HG03442 (cell line): ENCODE measurements around the gene STAT4.

Source experiments
- ATAC-seq: cut with Tn5 transposase; IDR thresholded peaks from one replicate; pipeline ENCODE4 v1.9.1; 2021; ENCODE audit warnings: mild to moderate bottlenecking, moderate library complexity; ENCODE audit not compliant: unreplicated experiment

The STAT4 gene

DNA sequence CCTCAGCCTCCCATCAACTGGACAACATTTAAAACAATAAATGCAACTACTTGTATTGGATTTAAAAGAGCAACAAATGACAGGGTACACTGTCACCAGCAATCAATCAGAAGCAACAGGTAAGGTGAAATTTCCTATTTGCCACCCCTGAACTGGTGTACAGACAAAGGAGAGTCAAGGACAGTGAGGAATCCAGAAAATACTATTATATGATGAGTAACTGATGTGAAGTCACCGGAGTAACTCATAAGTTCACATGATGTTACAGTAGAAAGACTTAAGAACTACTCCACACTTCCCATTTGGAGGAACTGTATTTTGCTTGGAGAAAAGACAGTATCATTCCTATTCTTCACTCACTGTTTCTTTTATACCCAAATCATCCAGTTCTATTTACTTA, 132.7 kb downstream of the STAT4 start:
- ATAC-seq: no peak

DNA sequence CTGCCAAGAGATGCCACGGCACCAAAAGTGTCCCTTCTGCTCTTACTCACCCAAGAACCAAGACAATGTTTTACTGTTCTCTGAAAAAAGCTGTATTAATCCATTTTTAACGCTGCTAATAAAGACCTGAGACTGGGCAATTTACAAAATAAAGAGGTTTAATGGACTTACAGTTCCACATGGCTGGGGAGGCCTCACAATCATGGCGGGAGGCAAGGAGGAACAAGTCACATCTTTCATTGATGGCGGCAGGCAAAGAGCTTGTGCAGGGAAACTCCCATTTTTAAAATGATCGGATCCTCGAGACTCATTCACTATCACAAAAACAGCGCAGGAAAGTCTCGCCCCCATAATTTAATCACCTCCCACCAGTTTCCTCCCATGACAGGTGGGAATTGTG, 135.0 kb downstream of the STAT4 start:
- no peak for ATAC-seq

DNA sequence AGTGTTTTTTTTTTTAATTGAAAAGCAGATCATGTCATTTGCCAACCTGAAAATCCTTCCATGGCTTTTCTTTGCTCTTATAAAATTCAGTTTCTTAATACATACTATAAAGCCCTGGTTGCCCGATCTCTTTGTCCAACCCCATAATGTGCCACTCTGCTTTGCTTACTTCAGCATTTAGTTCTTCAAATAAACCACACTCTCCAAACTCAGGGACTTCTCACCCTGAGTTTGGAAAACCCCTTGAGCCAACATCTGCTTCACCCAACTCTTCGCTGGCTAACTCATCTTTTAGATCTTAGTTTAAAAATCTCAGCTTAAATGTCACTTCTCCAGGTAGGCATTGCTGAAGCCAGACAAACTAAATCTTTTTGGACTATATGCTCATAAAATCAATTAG, 135.6 kb downstream of the STAT4 start:
- no peak for ATAC-seq

DNA sequence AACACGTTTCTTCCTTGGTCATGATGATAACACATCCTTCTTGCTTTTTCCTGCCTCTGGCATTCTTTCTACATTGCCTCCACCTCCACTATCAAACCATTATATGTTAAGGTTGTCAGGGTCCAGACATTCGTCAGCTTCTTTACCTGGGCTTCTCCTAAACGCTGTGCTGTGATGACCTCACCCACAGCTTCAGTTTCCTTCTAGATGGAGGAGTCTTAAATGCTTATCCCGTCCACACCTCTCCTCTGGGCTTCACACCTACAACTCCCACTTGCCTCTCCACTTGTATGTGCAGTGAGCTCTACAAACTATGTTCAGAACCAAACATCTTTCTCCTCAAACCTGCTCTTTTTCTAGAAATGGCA, 136.2 kb downstream of the STAT4 start:
- ATAC-seq: peak; percentile 8

DNA sequence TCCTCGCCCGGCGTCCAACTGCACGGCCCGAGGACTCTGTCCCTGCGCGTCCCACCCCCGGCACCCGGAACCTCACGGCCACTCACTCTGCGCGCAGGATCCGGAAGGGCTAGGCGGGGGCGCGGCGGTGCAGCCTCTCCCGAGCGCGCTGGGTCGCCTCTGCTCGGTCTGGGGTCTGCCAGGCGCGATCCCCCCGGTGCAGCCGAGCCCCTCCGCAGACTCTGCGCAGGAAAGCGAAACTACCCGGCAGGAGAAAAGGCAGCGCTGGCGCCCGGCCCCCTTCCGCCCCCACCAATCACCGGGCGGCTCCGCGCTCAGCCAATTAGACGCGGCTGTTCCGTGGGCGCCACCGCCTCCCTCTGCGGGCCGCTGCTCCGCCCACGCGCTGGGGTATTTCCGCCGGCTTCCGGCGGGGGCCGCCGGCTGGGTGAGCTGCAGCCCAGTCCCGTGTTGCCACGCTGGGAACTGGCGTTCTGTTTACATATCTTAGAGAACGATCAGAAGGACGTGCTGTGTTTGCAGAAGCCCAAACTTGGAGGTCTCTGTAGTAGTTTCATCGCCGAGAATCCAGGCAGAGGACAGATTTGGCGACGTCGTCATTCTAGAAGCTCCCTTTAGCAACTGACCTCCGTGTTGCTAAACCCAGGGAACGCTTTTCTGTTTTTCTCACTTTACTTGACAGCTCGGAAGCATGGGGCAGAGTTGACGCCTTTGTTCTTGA, 136.7 kb downstream of the STAT4 start, which contains the start of gene STAT1:
STAT1 (minus strand) TSS at position 240 of the 721 bp plus-strand sequence. CDS start 4,168 bp downstream, outside the sequence.
- peak; percentile 79 for ATAC-seq

DNA sequence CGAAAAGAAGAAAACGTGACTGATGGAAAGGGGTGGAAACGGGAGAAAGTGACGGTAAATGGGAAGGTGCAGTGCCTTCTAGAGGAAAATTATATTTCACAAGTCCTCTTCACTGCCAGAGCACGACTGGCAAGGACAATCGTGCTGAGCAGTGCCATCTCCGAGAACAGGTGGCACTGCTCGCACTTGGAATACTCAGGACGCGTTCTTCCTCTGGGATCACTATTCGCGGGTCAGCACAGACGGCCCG, 137.2 kb downstream of the STAT4 start:
- ATAC-seq: no peak

DNA sequence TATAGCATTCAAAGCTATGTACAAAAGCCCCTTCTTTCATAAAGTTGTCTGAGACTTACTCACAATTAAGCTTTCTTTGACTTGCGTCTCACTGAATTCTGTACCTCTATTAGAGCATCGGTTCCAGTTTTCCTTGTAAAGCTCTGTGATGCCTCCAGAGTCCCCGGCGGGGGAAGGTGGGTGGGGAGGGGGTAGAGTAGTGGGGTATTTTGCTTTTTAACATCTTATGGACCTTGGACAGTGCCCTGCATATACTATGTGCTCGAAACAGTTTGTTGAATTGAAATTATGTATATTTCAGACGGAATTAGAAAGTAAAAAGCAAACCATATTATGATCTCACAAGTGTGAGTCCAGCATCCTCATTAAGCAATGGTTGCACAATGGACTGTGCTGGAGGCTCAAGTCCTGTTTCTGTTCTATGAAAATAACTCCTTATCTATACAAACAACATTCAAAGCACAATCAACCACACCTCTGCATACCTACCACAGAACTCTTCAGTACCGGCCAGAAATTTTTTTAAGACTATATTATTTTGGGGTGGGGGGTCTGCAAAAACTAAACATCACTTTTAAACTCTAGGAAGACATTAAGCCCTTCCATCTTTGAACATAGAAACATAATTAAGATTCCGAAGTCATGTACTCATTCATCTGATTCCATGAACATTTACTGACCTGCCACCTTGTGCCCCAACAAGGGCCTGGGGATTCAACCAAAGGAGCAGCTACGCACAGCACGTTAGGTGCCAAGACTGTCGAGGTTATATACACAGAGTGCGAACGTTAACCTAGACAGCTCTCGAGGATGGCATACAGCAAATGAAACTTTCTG, 137.7 kb downstream of the STAT4 start:
- peak; percentile 0 for ATAC-seq

DNA sequence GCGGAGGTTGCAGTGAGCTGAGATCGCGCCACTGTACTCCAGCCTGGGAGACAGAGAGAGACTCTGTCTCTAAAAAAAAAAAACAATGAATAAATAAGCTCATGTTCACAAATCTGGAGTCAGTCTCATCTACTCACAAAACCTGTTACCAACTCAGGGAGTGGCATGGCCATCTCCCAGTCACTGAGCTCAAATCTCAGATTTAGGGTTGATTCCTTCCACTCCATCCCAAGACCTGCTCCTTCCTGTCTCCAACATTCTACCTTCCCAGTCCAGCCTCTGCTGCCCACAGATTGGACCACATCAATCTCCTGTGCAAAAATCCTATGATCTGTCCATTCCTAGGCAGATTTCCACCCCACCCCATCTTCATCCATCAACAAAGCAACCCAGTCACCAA, 138.4 kb downstream of the STAT4 start:
- ATAC-seq: no peak

DNA sequence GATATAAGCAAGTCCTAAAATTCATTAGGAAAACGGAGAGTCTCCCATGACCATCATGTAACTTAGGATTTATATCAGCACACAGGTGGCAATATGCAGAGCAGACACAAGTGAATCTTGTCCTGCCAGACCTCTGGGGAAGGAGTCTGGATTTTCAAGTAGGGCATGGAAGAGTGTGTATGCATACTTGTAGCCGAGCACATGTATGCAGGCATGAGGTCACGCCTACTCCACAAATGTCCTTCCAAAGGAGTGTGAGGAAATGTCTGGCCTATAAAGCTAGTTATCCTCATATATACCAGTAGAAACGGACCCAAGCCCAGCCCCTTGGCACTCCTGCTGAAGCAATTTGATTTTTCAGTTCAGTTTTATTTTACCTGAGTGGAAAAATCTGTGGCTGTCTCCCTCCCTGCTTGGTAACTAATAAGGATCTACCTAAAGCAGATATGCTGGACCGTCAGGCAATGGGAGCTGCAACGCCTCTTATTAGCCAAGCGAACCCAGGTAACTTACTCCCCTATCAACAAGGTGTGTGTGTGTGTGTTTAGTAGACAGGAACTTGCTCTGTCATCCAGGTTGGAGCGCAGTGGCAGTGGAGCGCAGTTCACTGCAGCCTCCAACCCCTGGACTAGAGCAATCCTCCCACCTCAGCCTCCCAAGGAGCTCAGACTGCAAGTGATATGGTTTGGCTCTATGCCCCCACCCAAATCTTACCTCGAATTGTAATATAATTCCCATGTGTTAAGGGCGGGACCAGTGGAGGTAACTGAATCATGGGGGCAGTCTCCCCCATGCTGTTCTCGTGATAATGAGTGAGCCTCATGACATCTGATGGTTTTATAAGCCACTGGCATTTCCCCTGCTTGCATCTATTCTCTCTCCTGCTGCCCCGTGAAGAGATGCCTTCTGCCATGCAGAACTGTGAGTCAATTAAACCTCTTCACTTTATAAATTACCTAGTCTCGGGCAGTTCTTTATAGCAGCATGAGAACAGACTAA, 139.6 kb downstream of the STAT4 start:
- no peak for ATAC-seq

DNA sequence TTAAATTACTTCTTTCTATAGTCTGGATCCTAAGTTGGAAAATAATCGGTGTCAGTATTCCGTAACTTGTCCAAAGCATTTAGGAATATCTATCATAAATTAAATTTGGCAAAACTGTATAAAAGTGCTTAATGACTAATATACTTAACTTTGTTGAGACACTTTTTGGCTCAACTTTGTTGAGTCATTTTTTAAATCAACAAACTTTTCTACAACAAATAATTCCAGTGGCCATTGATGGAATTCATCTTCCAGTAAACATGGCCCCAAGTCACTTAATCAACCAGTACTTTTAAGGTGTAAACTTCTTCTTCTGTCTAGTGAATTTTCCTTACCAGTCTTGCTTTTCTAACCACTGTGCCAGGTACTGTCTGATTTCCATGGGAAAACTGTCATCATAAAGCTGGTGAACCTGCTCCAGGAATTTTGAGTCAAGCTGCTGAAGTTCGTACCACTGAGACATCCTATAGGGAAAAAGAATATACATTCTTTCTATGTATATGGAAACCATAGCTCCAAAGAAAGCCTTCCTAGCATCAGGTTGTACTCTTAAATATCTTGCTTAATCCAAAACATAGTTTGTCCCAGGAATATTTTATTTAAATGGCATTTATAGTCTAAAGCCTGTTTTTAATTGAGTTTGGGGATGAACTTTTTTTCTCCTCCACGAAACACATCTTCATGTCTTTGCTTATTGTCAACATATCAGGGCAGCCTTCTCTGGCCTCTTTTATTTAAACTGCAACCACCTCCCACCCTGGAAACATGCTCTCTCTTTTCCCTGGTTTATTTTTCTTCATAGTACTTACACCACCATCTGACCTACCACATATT, 141.0 kb downstream of the STAT4 start:
- no peak for ATAC-seq

DNA sequence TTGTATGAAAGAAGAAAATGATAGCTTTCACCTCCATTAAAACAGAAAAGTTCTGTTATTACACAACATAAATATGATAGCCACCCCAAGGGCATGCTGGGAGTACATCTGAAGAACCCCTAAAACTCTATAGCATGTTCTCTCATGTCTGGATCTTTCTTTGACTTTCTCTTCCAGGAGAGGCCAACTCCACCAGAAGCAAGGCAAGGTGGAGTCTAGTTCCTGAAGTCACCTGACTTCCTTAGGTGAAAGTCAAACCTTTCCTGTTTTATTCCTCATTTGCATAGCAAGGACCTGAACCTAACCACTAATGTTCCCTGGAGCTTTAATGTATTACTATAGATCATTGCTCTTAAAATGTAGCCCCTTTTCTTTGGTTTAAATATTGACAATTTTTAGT, 142.5 kb downstream of the STAT4 start:
- no peak for ATAC-seq

DNA sequence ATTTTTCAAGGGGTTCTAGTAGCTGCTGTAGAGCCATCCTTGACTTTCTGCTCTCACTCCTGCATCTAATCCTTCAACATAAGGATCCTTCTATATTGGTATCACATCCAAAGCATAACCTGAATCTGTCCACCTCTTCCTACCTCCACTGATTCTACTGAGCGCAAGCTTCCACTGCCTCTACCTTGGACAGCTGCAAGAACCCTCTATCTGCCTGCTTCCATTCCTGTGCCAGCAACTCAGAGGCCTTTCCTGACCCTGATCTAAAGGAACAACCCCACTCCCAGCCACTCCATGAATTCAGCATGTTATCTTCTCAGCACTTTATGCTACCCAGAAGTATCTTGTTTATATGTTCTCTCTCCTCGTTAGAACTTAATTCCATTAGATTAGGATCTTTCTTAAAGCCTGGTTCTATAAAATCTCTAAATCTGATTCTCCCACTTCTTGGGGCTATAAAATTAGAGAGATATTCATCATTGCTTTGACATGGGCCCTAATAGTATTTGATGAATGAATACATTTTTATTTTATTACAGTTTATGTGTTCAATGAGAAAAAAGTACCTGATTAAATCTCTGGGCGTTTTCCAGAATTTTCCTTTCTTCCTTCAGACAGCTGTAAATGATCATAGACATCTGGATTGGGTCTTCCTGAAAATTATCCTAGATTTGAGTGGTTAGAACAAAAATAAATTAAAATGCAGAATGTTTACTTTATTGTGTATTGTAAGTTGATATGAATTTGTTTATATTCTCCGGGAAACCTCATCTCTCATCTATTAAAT, 143.6 kb downstream of the STAT4 start:
- no peak for ATAC-seq

DNA sequence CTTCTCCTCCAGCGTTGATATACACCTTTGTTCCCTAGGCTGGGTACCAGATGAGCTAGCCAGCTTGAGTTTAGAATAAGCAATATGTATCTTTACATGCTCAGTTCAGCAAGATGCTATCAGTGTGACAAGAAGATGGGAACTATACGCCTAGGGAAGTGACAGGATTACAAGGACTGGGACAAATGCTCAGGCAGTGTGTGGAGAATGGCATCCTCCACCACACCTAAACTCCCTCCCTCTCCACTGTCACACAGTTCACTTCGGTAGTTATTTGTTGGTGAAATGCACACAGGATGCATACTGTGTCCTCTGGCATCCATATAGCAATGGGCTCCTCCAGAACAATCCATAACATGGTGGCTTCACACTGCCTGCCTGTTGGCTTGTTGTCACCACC, 144.5 kb downstream of the STAT4 start:
- no peak for ATAC-seq

DNA sequence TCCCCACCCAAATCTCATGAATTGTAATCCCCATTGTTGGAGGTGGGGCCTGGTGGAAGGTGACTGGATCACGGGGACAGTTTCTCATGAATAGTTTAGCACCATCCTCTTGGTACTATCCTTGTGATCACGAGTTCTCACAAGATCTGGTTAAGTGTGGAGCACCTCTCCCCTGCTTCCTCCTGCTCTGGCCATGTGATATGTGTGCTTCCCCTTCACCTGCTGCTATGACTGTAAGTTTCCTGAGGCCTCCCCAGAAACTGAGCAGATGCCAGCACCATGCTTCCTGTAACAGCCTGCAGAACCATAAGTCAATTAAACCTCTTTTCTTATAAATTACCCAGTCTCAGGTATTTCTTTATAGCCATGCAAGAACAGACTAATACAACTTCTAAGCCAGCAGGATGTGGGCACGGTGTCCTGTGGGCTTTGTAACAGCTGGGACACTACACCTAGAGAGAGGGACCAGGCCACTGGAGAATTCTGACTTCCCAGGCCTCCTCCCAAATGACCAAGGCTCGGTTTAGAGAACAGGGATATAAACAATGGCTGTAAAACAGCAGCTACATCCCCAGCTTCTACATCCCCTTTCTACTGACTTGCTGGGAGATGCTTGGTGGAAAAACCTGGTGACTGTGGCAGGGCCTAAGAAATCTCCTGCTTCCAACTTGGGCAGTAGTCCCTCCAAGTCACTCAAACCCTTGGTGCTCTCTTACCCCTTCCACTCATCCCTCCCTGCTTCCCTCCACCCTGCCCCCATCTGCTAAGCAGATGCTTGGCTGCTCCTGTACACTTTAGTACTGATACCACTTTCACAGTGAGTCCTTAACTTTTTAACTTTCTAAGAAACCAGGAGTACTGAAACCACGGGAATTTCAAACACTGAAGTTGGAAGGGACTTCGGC, 147.1 kb downstream of the STAT4 start:
- ATAC-seq: no peak

DNA sequence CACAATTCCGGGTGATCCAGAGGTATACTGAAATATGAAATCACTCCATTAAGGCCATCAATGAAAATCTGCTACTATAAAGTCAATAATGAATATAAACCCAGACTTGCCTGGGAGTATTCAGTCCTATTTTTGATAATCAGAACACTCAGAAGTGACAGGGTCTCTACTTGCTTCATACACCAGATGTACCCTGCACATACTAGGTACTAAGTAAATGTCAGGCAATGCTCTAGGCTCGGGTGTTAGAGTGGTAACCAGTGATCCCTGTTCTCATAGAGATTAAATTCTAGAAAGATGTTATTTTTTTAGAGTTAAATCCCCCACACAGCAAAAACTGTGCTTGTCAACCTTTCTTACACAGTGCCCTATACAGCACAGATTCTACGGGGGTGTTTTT, 149.2 kb downstream of the STAT4 start:
- no peak for ATAC-seq

DNA sequence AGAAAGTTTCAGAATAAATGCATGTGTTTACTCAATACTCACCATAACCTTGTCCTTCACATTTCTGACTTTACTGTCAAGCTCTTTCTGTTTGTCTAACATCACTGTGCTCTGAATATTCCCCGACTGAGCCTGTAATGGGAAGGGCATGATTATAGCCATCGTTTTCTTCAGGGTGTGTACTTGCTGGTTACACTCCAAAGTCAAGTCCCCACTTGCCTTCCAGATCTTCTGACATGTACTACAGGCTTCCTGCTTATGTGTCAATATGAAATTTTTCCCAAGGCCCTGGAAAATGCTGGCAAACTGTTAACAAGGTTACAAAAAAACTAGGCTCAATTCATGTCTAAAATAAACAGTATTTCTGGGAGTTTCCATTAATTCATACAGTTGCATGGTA, 149.8 kb downstream of the STAT4 start:
- no peak for ATAC-seq

DNA sequence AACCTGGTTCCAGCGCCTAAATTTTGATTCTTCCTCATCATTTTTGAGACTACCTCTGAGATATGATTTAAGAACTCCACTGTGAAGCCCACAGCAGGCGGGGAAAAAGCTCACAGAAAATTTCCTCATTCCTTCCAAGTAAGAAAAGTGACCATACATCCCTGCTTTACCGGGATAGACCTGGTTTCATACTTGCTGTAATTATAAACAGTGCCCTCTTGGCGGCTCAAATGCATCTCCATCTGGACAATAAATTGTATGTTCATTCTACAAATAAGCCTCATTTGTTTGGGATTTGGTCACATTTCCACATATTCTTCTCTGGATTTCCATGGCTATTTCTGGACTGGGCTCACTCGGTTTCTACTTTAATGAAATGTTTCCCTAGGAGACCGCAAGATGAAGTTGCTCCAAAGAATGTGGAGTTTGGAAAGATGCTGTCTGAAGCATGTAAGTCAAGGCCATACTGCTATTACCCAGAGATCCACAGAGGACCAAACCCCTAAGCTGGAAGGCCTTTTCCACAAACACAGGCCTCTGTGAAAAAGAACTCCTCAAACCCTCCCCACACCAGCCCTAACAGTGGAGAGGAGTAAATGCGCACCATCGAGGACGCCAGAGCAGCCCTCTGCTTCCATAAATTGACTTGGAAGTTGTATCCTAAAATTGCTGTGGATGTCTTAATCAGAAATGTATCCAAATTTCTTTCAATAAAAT, 150.7 kb downstream of the STAT4 start:
- ATAC-seq: no peak

DNA sequence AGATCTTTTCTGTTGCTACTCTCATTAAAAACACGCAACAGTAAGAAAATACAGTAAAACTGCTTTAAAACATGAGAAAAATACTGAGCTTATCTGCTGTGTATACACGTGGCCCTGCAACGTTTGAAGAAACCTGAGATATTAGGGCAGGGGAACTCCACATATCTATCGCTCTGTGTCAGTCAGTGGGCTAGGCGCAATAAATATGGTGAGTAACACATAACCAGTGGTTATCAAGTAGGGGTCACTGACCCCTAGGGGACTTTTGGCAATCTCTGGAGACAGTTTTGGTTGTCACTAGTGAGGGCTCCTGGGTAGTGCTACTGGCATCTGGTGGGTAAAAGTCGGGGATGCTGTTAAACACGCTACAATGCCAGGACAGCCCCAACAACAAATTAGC, 151.7 kb downstream of the STAT4 start:
- ATAC-seq: no peak
